Hepatocyte (in vitro differentiated cells): ENCODE measurements around the gene APOBEC3C.
"Not testable (repeated sequence)": the region's sequence is repeated elsewhere in the genome, so short reads cannot be mapped to it uniquely, and the experiment has no call there.

Experiments used
- CTCF ChIP-seq: fragments of 200-600 bp; sonication (generic); IDR thresholded peaks from 2 replicates; pipeline ENCODE4 v1.5.1; 2016; ENCODE audit warnings: antibody characterized with exemption, mild to moderate bottlenecking; ENCODE audit not compliant: poor library complexity
- EZH2 ChIP-seq: fragments of 200-600 bp; sonication (generic); IDR thresholded peaks from 2 replicates; pipeline ENCODE4 v1.6.1; 2016; ENCODE audit warnings: antibody characterized with exemption, mild to moderate bottlenecking, borderline replicate concordance

GRCh38 chr22:38977289-38977688 lies 36.8 kb upstream of the APOBEC3C start:
- TF ChIP-seq CTCF, EZH2: not testable (repeated sequence)
